MG63 (cell line): ENCODE results near the gene TINAGL1. TPM values are rescaled to one million over a fixed set of nuclear protein-coding genes. Genes with fewer than 3 reads are reported as not detected.

Experiments used
- DNase-seq: peaks from one replicate; pipeline ENCODE4 v3.0.0-alpha.2; 2020
- H3K27me3 ChIP-seq: fragments of 250-450 bp; sonication (Bioruptor Pico); 2 replicates; pipeline ENCODE4 v1.5.1; 2020; ENCODE audit warnings: mild to moderate bottlenecking, moderate library complexity
- H3K36me3 ChIP-seq: fragments of 250-450 bp; sonication (Bioruptor Pico); 2 replicates; pipeline ENCODE4 v1.5.1; 2020; ENCODE audit warnings: mild to moderate bottlenecking, moderate library complexity
- H3K4me3 ChIP-seq: fragments of 250-450 bp; sonication (Bioruptor Pico); 2 replicates; pipeline ENCODE4 v1.5.1; 2020; ENCODE audit warnings: mild to moderate bottlenecking, moderate library complexity
- H3K9me3 ChIP-seq: fragments of 250-450 bp; sonication (Bioruptor Pico); 2 replicates; pipeline ENCODE4 v1.5.1; 2020; ENCODE audit warnings: mild to moderate bottlenecking, moderate library complexity
- total RNA-seq: library from RNA; depleted of rRNA; stranded (reverse); fragments of >200 nt; shearing (Covaris generic); gene quantifications from 2 replicates; pipeline ENCODE4 v1.2.3, GENCODE V29; 2014; ENCODE audit warnings: low replicate concordance

TINAGL1 gene
- total RNA-seq, 1 experiment from 2014 or later = not detected

- Histone ChIP-seq H3K4me3 (no peak overlapping the region), H3K27me3 (no peaks in the 10 kb centered on the region), H3K9me3 (no peaks in the 10 kb centered on the region), H3K36me3 (no peaks in the 10 kb centered on the region)
- DNase-seq = peak; percentile 59
Observed at GRCh38 chr1:31587720-31588423, 11.6 kb downstream of the TINAGL1 start.

DNA sequence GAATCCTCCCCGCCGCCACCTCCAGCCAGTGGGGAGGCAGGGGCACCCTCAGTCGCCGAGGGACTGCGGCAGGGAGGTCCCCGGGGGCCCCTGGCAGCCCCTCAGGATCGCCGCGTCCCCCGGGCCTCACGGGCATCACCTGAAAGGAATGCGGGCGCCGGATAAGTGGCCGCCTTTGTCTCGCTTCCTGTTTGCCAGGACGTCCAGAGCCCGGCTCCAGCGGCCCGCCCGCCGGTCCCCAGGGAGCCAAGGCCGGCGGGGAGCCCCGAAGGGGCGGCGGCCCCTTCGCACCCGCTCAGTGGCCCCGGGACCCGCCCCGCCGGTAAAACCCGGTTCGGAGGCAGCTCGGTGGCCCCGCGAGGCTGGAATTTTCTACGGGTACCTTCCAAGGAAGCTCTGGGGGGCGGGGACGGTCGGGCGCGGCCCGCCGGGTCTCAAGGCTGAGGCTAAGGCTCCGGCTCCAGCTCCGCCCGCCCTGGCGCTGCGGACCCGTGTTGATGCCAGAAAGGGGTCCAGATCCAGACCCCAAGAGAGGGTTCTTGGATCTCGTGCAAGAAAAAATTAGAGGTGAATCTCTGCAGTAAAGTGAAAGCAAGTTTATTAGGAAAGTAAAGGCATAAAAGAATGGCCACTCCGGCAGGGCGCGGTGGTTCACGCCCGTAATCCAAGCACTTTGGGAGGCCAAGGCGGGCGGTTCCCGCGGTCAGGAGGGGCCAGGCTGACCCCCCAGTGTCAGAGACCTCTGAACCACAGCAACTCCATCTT, 12.6 kb downstream of the TINAGL1 start:
- no peak overlapping the region for H3K4me3 ChIP-seq
- DNase-seq = no peak

DNA sequence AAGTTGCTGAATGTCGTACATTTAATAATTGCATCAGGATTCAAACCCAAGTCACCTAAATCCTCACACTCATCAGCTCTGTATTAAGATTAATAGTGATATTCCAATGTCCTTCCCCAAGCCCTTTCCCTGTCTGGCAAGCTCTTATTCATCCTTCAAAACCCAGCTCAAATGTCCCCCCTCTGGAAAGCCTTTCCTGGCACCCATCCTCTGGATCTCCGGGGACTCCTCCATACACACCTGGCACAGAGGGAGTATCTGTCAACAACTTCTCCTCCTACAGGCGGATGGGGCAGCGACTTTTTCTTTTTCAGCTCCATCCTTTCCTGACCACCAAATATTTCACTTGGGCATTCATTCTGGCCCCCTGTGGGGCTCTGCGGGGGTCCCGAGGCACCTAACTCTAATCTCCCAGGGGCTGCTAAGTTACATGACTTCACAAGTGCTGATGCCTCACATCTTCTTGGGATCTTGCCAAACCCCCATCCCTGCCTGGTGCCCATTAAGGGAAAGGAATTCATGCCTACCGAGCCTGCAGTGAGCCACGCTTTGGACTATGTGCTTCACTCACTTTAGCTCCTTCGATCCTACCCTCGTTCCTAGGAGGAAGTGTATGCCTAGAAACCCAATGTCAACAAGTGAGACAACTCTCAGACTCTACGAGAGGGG, 15.2 kb downstream of the TINAGL1 start:
- DNase-seq = peak; percentile 83
- no peaks in the 10 kb centered on the region for H3K27me3 ChIP-seq
- no peaks in the 10 kb centered on the region for H3K36me3 ChIP-seq
- H3K9me3 ChIP-seq = no peaks in the 10 kb centered on the region
- H3K4me3 ChIP-seq = no peak overlapping the region

More for the DNA sequence above, 12.6 kb downstream of the TINAGL1 start:
- Histone ChIP-seq H3K36me3 (no peaks in the 10 kb centered on the region), H3K9me3 (no peaks in the 10 kb centered on the region), H3K27me3 (no peaks in the 10 kb centered on the region)

GRCh38 chr1:31592132-31592531, 15.8 kb downstream of the TINAGL1 start:
- Histone ChIP-seq H3K36me3 (no peaks in the 10 kb centered on the region), H3K27me3 (no peaks in the 10 kb centered on the region), H3K4me3 (no peak overlapping the region), H3K9me3 (no peaks in the 10 kb centered on the region)
- DNase-seq = no peak

GRCh38 chr1:31593136-31593665, 16.9 kb downstream of the TINAGL1 start:
- no peaks in the 10 kb centered on the region for H3K27me3 ChIP-seq
- H3K9me3 ChIP-seq = no peaks in the 10 kb centered on the region
- no peak overlapping the region for H3K4me3 ChIP-seq
- H3K36me3 ChIP-seq = no peaks in the 10 kb centered on the region
- DNase-seq = no peak

- Histone ChIP-seq H3K36me3 (no peaks in the 10 kb centered on the region), H3K9me3 (no peaks in the 10 kb centered on the region), H3K4me3 (no peak overlapping the region), H3K27me3 (no peaks in the 10 kb centered on the region)
- peak; percentile 67 for DNase-seq
Observed at GRCh38 chr1:31593770-31594632, 17.7 kb downstream of the TINAGL1 start.

DNA sequence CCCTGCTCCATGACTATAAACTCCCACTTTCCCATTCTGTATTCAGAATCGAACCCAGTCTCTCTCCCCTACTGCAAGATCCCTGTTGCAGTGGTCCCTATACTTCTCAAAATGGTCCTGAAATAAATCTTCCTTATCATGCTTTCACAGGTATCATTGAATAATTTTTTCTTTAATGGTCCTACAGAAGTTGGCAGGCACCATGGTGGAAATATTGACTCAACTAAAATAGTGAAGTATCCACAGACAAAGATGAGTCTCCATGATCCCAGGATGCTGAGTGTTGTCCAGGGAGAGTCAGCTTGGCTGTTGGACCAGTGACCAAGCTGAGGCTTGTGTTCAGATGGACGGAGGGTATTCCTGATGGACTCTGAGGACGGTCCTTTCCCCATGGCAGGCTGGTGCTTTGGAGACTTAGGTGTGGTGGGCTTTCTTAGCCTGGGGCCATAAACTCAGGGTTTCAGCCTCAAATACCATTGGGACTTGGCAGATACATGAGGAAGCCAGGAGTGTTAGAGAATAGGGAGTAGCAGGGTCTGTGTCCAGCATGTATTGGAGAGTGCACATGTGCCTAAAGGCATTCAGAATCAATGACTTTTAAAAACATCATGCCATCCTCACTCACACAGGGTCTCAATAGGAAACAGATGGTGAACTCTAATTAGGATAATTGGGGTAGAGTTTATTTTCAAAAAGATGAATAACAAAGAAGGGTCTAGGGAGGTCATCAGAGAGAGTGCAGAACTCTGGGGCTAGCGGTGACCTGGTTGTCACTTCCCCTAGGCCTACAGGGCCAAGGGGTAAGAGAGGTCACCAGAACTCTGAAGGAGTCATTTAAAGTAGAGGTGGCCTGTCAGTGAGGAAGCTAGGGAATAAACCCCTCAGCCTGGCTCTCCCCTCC, 19.8 kb downstream of the TINAGL1 start:
- Histone ChIP-seq H3K9me3 (no peaks in the 10 kb centered on the region), H3K36me3 (no peaks in the 10 kb centered on the region), H3K27me3 (no peaks in the 10 kb centered on the region), H3K4me3 (no peak overlapping the region)
- DNase-seq = no peak

DNA sequence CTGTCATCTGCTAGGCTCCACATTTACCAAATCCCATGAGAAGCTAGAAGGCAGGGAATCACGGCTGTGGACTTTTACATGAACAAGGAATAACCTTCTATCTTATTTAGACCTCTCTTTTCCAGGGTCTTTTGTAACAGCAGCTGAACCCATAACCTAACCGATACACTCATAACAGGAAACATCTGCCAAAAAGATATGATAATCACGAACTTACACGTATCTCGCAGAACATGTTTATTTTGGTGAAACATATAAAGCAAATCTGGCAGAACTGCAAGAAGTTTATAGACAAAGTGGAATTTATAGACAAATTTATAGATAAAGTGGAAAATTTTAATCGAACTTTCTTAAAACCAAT, 20.4 kb downstream of the TINAGL1 start:
- no peaks in the 10 kb centered on the region for H3K36me3 ChIP-seq
- no peak overlapping the region for H3K4me3 ChIP-seq
- H3K9me3 ChIP-seq = no peaks in the 10 kb centered on the region
- no peak for DNase-seq
- H3K27me3 ChIP-seq = no peaks in the 10 kb centered on the region

DNA sequence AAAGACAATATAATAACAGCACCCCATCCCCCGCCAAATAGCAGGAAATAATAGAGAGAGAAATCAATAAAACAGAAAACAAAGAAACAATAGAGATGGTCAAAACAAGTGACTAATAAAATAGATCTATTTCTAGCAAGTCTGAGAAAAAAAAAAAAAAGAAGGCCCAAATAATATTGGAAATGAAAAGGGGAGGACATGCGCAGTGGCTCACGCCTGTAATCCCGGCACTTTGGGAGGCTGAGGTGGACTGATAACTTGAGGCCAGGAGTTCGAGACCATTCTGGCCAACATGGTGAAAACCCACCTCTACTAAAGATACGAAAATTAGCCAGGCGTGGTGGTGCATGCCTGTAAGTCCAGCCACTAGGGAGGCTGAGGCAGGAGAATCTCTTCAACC, 22.7 kb downstream of the TINAGL1 start:
- no peak overlapping the region for H3K4me3 ChIP-seq
- H3K27me3 ChIP-seq = no peaks in the 10 kb centered on the region
- H3K9me3 ChIP-seq = no peaks in the 10 kb centered on the region
- no peak for DNase-seq
- H3K36me3 ChIP-seq = no peaks in the 10 kb centered on the region

- DNase-seq = no peak
- Histone ChIP-seq H3K36me3 (no peaks in the 10 kb centered on the region), H3K9me3 (no peaks in the 10 kb centered on the region), H3K4me3 (no peak overlapping the region), H3K27me3 (no peaks in the 10 kb centered on the region)
Observed at GRCh38 chr1:31600641-31601040, 24.3 kb downstream of the TINAGL1 start.

DNA sequence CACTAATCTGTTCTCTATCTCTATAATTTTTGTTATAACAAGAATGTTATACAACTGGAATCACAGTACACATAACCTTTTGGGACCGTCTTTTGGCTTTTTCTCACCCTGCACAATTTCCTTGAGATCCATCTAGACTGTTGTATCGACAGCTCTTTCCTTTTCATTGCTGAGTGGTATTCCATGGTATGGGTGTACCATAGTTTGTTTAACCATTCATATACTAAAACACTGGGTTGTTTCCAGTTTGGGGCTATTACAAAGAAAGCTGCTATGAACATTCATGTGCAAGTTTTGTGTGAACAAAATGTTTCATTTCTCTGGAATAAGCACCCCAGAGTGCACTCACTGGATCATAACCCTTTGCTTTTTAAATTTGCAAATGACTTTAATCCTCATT, 25.8 kb downstream of the TINAGL1 start:
- H3K36me3 ChIP-seq = no peaks in the 10 kb centered on the region
- H3K9me3 ChIP-seq = no peaks in the 10 kb centered on the region
- H3K27me3 ChIP-seq = no peaks in the 10 kb centered on the region
- H3K4me3 ChIP-seq = no peak overlapping the region
- DNase-seq = no peak

DNA sequence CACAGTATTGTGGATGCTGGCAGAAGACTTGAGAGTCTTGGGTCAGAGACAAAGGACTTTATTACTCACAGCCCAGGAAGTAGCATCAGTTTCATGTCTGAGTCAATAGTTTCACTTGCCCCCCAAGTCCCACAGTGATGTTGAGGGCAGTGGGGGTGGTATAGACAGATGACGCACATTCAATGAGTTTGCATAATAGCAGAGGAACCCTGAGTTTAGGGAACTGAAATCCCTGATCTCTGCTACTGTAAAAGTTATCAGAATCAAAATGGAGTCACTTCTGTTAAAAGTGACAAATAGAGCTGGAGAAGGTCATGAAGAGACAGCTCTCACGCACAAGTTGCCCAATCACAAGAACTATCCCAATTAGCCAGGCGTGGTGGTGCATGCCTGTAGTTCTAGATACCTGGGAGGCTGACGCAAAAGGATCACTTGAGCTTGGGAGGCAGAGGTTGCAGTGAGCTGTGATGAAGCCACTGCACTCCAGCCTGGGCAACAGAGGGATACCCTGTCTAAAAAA, 29.7 kb downstream of the TINAGL1 start:
- H3K27me3 ChIP-seq = no peaks in the 10 kb centered on the region
- DNase-seq = no peak
- no peaks in the 10 kb centered on the region for H3K36me3 ChIP-seq
- no peaks in the 10 kb centered on the region for H3K9me3 ChIP-seq
- no peak overlapping the region for H3K4me3 ChIP-seq

- Histone ChIP-seq H3K9me3 (no peaks in the 10 kb centered on the region), H3K4me3 (no peak overlapping the region), H3K27me3 (no peaks in the 10 kb centered on the region), H3K36me3 (no peaks in the 10 kb centered on the region)
- no peak for DNase-seq
Observed at GRCh38 chr1:31607360-31607759, 31.0 kb downstream of the TINAGL1 start.

GRCh38 chr1:31609514-31610118, 33.3 kb downstream of the TINAGL1 start:
- H3K36me3 ChIP-seq = no peaks in the 10 kb centered on the region

DNA sequence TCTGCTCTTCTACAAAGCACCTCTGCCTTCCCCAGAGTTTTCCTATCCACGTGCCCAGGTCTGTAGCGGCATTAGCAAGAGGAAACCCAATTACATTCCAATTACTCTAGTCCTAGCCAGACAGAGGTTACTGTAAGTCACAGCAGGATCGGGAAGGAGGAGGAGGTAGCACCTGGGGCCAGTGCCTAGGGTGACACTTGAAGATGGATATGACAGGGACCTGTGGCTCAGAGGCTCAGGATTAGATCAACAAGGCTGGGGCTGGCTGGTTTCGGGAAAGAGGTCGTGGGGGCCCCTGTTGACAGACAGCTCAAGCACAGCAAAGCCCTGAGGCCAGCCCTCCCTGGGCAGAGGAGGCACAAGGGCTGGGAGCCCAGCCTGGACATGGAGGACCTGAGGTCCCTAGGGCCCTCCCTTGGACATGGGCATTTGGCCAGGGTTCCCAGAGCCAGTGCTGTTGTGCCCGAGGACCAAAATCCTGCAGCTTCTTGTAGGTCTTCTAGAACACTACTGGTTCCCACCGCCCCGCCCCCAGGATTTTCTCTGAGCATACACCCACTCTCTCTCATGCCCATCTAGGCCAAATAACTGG, 38.2 kb downstream of the TINAGL1 start:
- Histone ChIP-seq H3K27me3 (no peaks in the 10 kb centered on the region), H3K36me3 (no peaks in the 10 kb centered on the region), H3K4me3 (no peak overlapping the region), H3K9me3 (no peaks in the 10 kb centered on the region)
- no peak for DNase-seq

More at GRCh38 chr1:31609514-31610118, 33.3 kb downstream of the TINAGL1 start:
- Histone ChIP-seq H3K9me3 (no peaks in the 10 kb centered on the region), H3K4me3 (no peak overlapping the region), H3K27me3 (no peaks in the 10 kb centered on the region)
- DNase-seq = no peak
